Right cardiac atrium (tissue), 5 donors: ENCODE data around the gene WNK1. TPM values are rescaled to one million over a fixed set of nuclear protein-coding genes. Genes with fewer than 3 reads are reported as not detected.
"Not testable (repeated sequence)": the region's sequence is repeated elsewhere in the genome, so short reads cannot be mapped to it uniquely, and the experiment has no call there.

ENCODE experiments used
- ATAC-seq, 2 donors: fragments of 200-7000 bp; cut with Tn5 transposase; one replicate each; pipeline versions ENCODE4 v1.8.0 to v1.9.1; 2020; ENCODE audit warnings: moderate library complexity in 2 of 2, mild to moderate bottlenecking in 1 of 2
- DNase-seq, 3 donors: peaks; one replicate each; pipeline ENCODE4 v3.0.0-alpha.2; 2020
- H3K27ac ChIP-seq: one replicate; pipeline ENCODE4 v1.5.1; 2013; ENCODE audit warnings: mild to moderate bottlenecking, low read length, control low read depth, moderate library complexity
- H3K27me3 ChIP-seq: one replicate; pipeline ENCODE4 v1.6.1; 2013; ENCODE audit not compliant: control insufficient read depth, insufficient read depth
- H3K4me1 ChIP-seq: one replicate; pipeline ENCODE4 v1.6.1; 2013; ENCODE audit warnings: low read length; ENCODE audit not compliant: control insufficient read depth, insufficient read depth
- H3K4me3 ChIP-seq: one replicate; pipeline ENCODE4 v1.5.1; 2013; ENCODE audit warnings: low read length, control low read depth
- H3K9me3 ChIP-seq: one replicate; pipeline ENCODE4 v1.6.1; 2013; ENCODE audit warnings: low read length; ENCODE audit not compliant: control insufficient read depth
- WGBS: extraction: QIAGEN DNeasy Blood & Tissue Kit; methylation state at CpG from one replicate; pipeline ENCODE4 v1.1.7; 2013; 5-methylcytosine and 5-hydroxymethylcytosine counted together
- intact Hi-C, 4 donors: fragments of 100-400 bp; cut with DNase I; formaldehyde crosslinking; loops; one replicate each; pipeline versions ENCODE4 v1.11.0 to v1.14.0; 2022 to 2023
- long read RNA-seq, 4 donors: library from polyadenylated mRNA; unstranded; transcript quantifications; one replicate each; pipeline ENCODE4 v2.0.0, GENCODE V29; 2020 to 2021
- polyA plus RNA-seq: library from polyadenylated mRNA; stranded (reverse); fragments of 200-250 nt; gene quantifications from one replicate; pipeline ENCODE4 v1.2.3, GENCODE V29; 2013
- total RNA-seq, 4 donors: library from RNA; stranded (reverse); fragmentation: NEBNext Ultra II Directional; extraction: Animal tissue kit (Norgen Biotek cat#: 25700); gene quantifications; one replicate each; pipeline ENCODE4 v1.2.1, GENCODE V29; 2021
- donor health status: healthy with polysubstance abuse.
- donor health status: DM: no; HTN: yes; CAD: no.
- donor health status: DM: no; HTN: no; CAD: no.
- donor health status: DM: no; HTN: yes; CAD: no; lungs with severe emphysema.
- donor health status: DM: yes; HTN: yes; CAD: no.

The WNK1 gene
- 100 to 1,000 TPM; 204 to 319 (median 282) TPM for total RNA-seq
- 88.2 TPM for polyA plus RNA-seq
- long read RNA-seq, donor 1, transcript WNK1-203 (3 exons, 1,902 nt), result major isoform, 6 of 296 reads
- long read RNA-seq, donor 1, partial matches to known transcripts, result 196 of 296 reads
- long read RNA-seq, donor 1, other reads (novel, unspliced or antisense), result 94 of 296 reads
- long read RNA-seq, donor 2, partial matches to known transcripts, result 13 of 14 reads
- long read RNA-seq, donor 2, other reads (novel, unspliced or antisense), result 0 of 14 reads
- long read RNA-seq, donor 3, partial matches to known transcripts, result 382 of 403 reads
- long read RNA-seq, donor 3, other reads (novel, unspliced or antisense), result 20 of 403 reads
- long read RNA-seq, donor 4, partial matches to known transcripts, result 0 of 10 reads
- long read RNA-seq, donor 4, other reads (novel, unspliced or antisense), result 10 of 10 reads

GRCh38 chr12:751999-752694, at the start of gene WNK1:
Gene WNK1 (plus strand): TSS chr12:752579. CDS start chr12:753566, 987 bp downstream.
- WGBS, result under 1% methylated on average over 41 of the region's 41 CpGs
- peak within 1 kb of the TSS; percentile 97 for H3K27ac ChIP-seq
- no peaks in the 10 kb centered on the region for H3K4me1 ChIP-seq

GRCh38 chr12:704516-705242, 47.7 kb upstream of the WNK1 start:
- Histone ChIP-seq H3K4me3 (no peak overlapping the region), H3K4me1 (peaks cover 3% of the 10 kb centered on the region), H3K27ac (no peak overlapping the region), H3K27me3 (no peaks in the 10 kb centered on the region), H3K9me3 (no peaks in the 10 kb centered on the region)
- DNase-seq (peak in 1 of 3 donors; percentile 54), ATAC-seq (no peak)
- intact Hi-C loops, result no loop called here
- WGBS, result 81% methylated on average over 5 of the region's 5 CpGs

More at GRCh38 chr12:751999-752694, at the start of gene WNK1:
- H3K27me3 ChIP-seq, result no peaks in the 10 kb centered on the region
- intact Hi-C loops, result loop anchor here (5.0 to 10.0 kb wide), 7 partner anchors 63 to 180 kb away; no protein-coding TSS in a partner anchor
- peak; percentile 91 to 93 for ATAC-seq
- H3K9me3 ChIP-seq, result no peaks in the 10 kb centered on the region
- DNase-seq, result peak; percentile 96 to 99 (median 98)
- peak within 1 kb of the TSS; percentile 65 for H3K4me3 ChIP-seq

- H3K4me1 ChIP-seq, H3K27me3 ChIP-seq, H3K27ac ChIP-seq, H3K4me3 ChIP-seq, intact Hi-C loops, H3K9me3 ChIP-seq, DNase-seq, ATAC-seq: not testable (repeated sequence)
- WGBS, result 88% methylated on average over 3 of the region's 3 CpGs
Measured at GRCh38 chr12:708084-708483, 44.3 kb upstream of the WNK1 start.

- no peaks in the 10 kb centered on the region for H3K27me3 ChIP-seq
- intact Hi-C loops, result no loop called here
- H3K27ac ChIP-seq, result no peak overlapping the region
- WGBS, result 88% methylated on average over 7 of the region's 7 CpGs
- DNase-seq (no peak), ATAC-seq (no peak)
- peaks cover under 1% of the 10 kb centered on the region for H3K4me1 ChIP-seq
- H3K4me3 ChIP-seq, result no peak overlapping the region
- H3K9me3 ChIP-seq, result no peaks in the 10 kb centered on the region
Measured at GRCh38 chr12:709455-710020, 42.8 kb upstream of the WNK1 start.

- Histone ChIP-seq H3K4me3 (no peak overlapping the region), H3K27ac (no peak overlapping the region), H3K4me1 (no peaks in the 10 kb centered on the region), H3K9me3 (no peaks in the 10 kb centered on the region), H3K27me3 (no peaks in the 10 kb centered on the region)
- DNase-seq, result no peak
- intact Hi-C loops, result no loop called here
- 61% methylated on average over 8 of the region's 8 CpGs for WGBS
- ATAC-seq, result no peak
Measured at GRCh38 chr12:712172-712863, 40.1 kb upstream of the WNK1 start.

- 71% methylated on average over 9 of the region's 9 CpGs for WGBS
- H3K27ac ChIP-seq, result peak overlapping the region; percentile 37
Measured at GRCh38 chr12:713281-713875, 39.0 kb upstream of the WNK1 start.

GRCh38 chr12:716506-716905, 35.9 kb upstream of the WNK1 start:
- Histone ChIP-seq H3K4me3 (no peak overlapping the region), H3K27me3 (no peaks in the 10 kb centered on the region), H3K9me3 (no peaks in the 10 kb centered on the region), H3K4me1 (peaks cover 3% of the 10 kb centered on the region), H3K27ac (peak overlapping the region; percentile 62)
- DNase-seq (peak in 1 of 3 donors; percentile 49), ATAC-seq (peak; percentile 60 to 82)
- intact Hi-C loops, result loop anchor here in 1 of 4 donors (5.0 kb wide), 1 partner anchor 129 kb away; no protein-coding TSS in a partner anchor
- 25% methylated on average over 4 of the region's 4 CpGs for WGBS

More at GRCh38 chr12:713281-713875, 39.0 kb upstream of the WNK1 start:
- H3K4me3 ChIP-seq, result no peak overlapping the region
- no peaks in the 10 kb centered on the region for H3K9me3 ChIP-seq
- intact Hi-C loops, result no loop called here
- H3K27me3 ChIP-seq, result no peaks in the 10 kb centered on the region
- no peaks in the 10 kb centered on the region for H3K4me1 ChIP-seq
- DNase-seq (no peak), ATAC-seq (no peak)

GRCh38 chr12:718756-719102, 33.6 kb upstream of the WNK1 start:
- intact Hi-C loops, result loop anchor here in 1 of 4 donors (5.0 kb wide), 1 partner anchor 131 kb away; no protein-coding TSS in a partner anchor
- ATAC-seq (peak in 1 of 2 donors; percentile 2), DNase-seq (no peak)
- 75% methylated on average over 4 of the region's 4 CpGs for WGBS
- Histone ChIP-seq H3K4me1 (peaks cover 5% of the 10 kb centered on the region), H3K9me3 (no peaks in the 10 kb centered on the region), H3K27me3 (no peaks in the 10 kb centered on the region), H3K4me3 (no peak overlapping the region), H3K27ac (peak overlapping the region; percentile 99)

GRCh38 chr12:720231-720941, 32.0 kb upstream of the WNK1 start:
- intact Hi-C loops, result no loop called here
- ATAC-seq (no peak), DNase-seq (no peak)
- no peaks in the 10 kb centered on the region for H3K9me3 ChIP-seq
- H3K27ac ChIP-seq, result no peak overlapping the region
- H3K4me3 ChIP-seq, result no peak overlapping the region
- WGBS, result 75% methylated on average over 9 of the region's 9 CpGs
- peaks cover 5% of the 10 kb centered on the region for H3K4me1 ChIP-seq
- no peaks in the 10 kb centered on the region for H3K27me3 ChIP-seq
